ENCODE measurements around the gene TMF1. TPM values are rescaled to one million over a fixed set of nuclear protein-coding genes. Genes with fewer than 3 reads are reported as not detected.

Gene TMF1
- total and polyA plus RNA-seq, 2 of the 8 experiments (the other 6 are each of a cell fraction or from before 2014, with no cell fraction given) = 1.4 to 18.3 TPM

DNA sequence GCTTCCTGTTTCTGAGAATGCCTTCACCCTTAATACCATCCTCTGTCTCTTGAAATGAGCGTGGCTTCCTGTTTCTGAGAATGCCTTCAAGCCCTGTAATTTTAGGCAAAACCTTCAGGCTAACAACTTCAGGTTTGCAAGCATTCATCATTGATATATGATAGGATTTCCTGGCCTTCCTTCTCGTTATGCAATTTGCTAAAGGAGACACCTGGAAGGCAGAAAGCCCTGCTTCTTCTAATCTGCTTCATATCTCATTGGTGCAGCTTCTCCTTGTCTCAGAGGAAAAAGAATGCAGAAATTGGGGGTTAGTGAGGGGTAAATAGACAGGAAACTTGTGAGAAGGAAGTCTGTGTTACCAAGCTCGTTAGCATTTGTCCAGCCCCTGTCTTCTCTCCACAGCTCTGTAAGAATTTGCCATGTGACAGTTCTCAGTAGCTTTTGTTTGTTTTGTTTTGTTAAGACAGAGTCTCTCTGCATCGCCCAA lies 39.9 kb upstream of the TMF1 start (continued):
- TF ChIP-seq CHD7 (IDR thresholded peaks at IDR 0.05; ENCODE audit: insufficient replicate concordance, low read length) = no peak
- no peak for TF ChIP-seq HDAC2 (IDR thresholded peaks at IDR 0.05; ENCODE audit: borderline replicate concordance in 1 of 2, low read depth in 2 of 2, low read length in 2 of 2)
- no peak for TF ChIP-seq SP1 (IDR thresholded peaks at IDR 0.05; ENCODE audit: low read depth, low read length)
- TF ChIP-seq TCF12 (IDR thresholded peaks at IDR 0.05; ENCODE audit: low read depth, low read length) = no peak

All from H1 (cell line).